OCI-LY1 (cell line): ENCODE results near the gene DFFB.

Experiments
- H2AFZ ChIP-seq: fragments of 200-600 bp; sonication (generic), shearing (Covaris generic); 2 replicates; pipeline ENCODE4 v1.6.0; 2014; ENCODE audit warnings: antibody characterized with exemption, mild to moderate bottlenecking, low read length
- H3F3A ChIP-seq: fragments of 200-600 bp; sonication (generic), shearing (Covaris generic); 2 replicates; pipeline ENCODE4 v1.6.0; 2014; ENCODE audit warnings: mild to moderate bottlenecking, antibody characterized with exemption, low read length, moderate library complexity; ENCODE audit not compliant: insufficient read depth
- H3K27ac ChIP-seq: fragments of 200-600 bp; sonication (generic); 2 replicates; pipeline ENCODE4 v1.5.1; 2014; ENCODE audit warnings: low read length, mixed run types, mild to moderate bottlenecking, low read depth; ENCODE audit not compliant: poor library complexity, severe bottlenecking
- H3K27me3 ChIP-seq: fragments of 200-600 bp; sonication (generic); 2 replicates; pipeline ENCODE4 v1.6.0; 2014; ENCODE audit warnings: antibody characterized with exemption, mild to moderate bottlenecking, low read length, moderate library complexity; ENCODE audit not compliant: insufficient read depth
- H3K36me3 ChIP-seq: fragments of 200-600 bp; sonication (generic); 2 replicates; pipeline ENCODE4 v1.6.1; 2014; ENCODE audit warnings: mild to moderate bottlenecking, antibody characterized with exemption, low read length, moderate library complexity, mixed read lengths; ENCODE audit not compliant: insufficient read depth
- H3K4me1 ChIP-seq: fragments of 200-600 bp; sonication (generic); 2 replicates; pipeline ENCODE4 v1.5.1; 2014; ENCODE audit warnings: mild to moderate bottlenecking, low read length, moderate library complexity; ENCODE audit not compliant: insufficient read depth, severe bottlenecking
- H3K4me2 ChIP-seq: fragments of 200-600 bp; sonication (generic), shearing (Covaris generic); 2 replicates; pipeline ENCODE4 v1.6.1; 2014; ENCODE audit warnings: low read length
- H3K4me3 ChIP-seq: fragments of 200-600 bp; sonication (generic); 2 replicates; pipeline ENCODE4 v1.5.1; 2014; ENCODE audit warnings: low read length, low read depth, mild to moderate bottlenecking, mixed read lengths; ENCODE audit not compliant: poor library complexity, severe bottlenecking
- H3K79me2 ChIP-seq: fragments of 200-600 bp; shearing (Covaris generic); 2 replicates; pipeline ENCODE4 v1.6.1; 2016; ENCODE audit warnings: mixed run types, low read length, mixed read lengths; ENCODE audit not compliant: insufficient read depth
- H3K9ac ChIP-seq: fragments of 200-600 bp; sonication (generic), shearing (Covaris generic); 2 replicates; pipeline ENCODE4 v1.6.1; 2014; ENCODE audit warnings: mild to moderate bottlenecking, low read length, mixed read lengths
- H3K9me2 ChIP-seq: fragments of 200-600 bp; sonication (generic), shearing (Covaris generic); 2 replicates; pipeline ENCODE4 v1.6.1; 2014; ENCODE audit warnings: low read depth, mild to moderate bottlenecking, low read length, mixed read lengths
- H3K9me3 ChIP-seq: fragments of 200-600 bp; shearing (Covaris generic); 2 replicates; pipeline ENCODE4 v1.6.1; 2014; ENCODE audit warnings: low read length, mixed read lengths
- H4K20me1 ChIP-seq: fragments of 200-600 bp; sonication (generic), shearing (Covaris generic); 2 replicates; pipeline ENCODE4 v1.6.0; 2016; ENCODE audit warnings: mild to moderate bottlenecking, low read length; ENCODE audit not compliant: insufficient read depth
- CTCF ChIP-seq: fragments of 200-600 bp; sonication (generic), shearing (Covaris generic); IDR thresholded peaks from 2 replicates; pipeline ENCODE4 v1.5.1; 2017; ENCODE audit warnings: mild to moderate bottlenecking, antibody characterized with exemption, low read length, moderate library complexity, mixed read lengths
- EZH2 ChIP-seq: fragments of 200-600 bp; sonication (generic), shearing (Covaris generic); IDR thresholded peaks from 2 replicates; pipeline ENCODE4 v1.8.0; 2017; ENCODE audit warnings: borderline replicate concordance, mixed run types, mild to moderate bottlenecking, antibody characterized with exemption, low read length, moderate library complexity, mixed read lengths

The DFFB gene

GRCh38 chr1:3863231-3863935 is 6.1 kb downstream of the DFFB start:
- peaks cover 19% of the 10 kb centered on the region for H3K4me1 ChIP-seq
- H4K20me1 ChIP-seq: no peaks in the 10 kb centered on the region
- H3K27ac ChIP-seq: no peak overlapping the region
- H3K27me3 ChIP-seq: no peaks in the 10 kb centered on the region
- H3K4me3 ChIP-seq: no peak overlapping the region
- no peak overlapping the region for H3K4me2 ChIP-seq
- H3F3A ChIP-seq: no peaks in the 10 kb centered on the region
- no peak overlapping the region for H3K9ac ChIP-seq
- TF ChIP-seq CTCF: no peak
- no peak for TF ChIP-seq EZH2
- peaks cover 6% of the 10 kb centered on the region; the same call in 1 of the 2 replicates for H3K79me2 ChIP-seq
- H3K9me2 ChIP-seq: no peaks in the 10 kb centered on the region
- H3K36me3 ChIP-seq: peaks cover 53% of the 10 kb centered on the region
- no peaks in the 10 kb centered on the region for H3K9me3 ChIP-seq
- H2AFZ ChIP-seq: no peak overlapping the region

- no peaks in the 10 kb centered on the region for H3K79me2 ChIP-seq
- H3K27me3 ChIP-seq: no peaks in the 10 kb centered on the region
- no peak overlapping the region for H3K4me2 ChIP-seq
- H2AFZ ChIP-seq: no peak overlapping the region
- TF ChIP-seq CTCF: no peak
- TF ChIP-seq EZH2: no peak
- H3K27ac ChIP-seq: no peak overlapping the region
- H3K9ac ChIP-seq: no peak overlapping the region
- peaks cover 59% of the 10 kb centered on the region for H3K36me3 ChIP-seq
- H3K9me2 ChIP-seq: no peaks in the 10 kb centered on the region
- no peak overlapping the region for H3K4me3 ChIP-seq
- peaks cover 7% of the 10 kb centered on the region for H3K4me1 ChIP-seq
- no peaks in the 10 kb centered on the region for H4K20me1 ChIP-seq
- H3K9me3 ChIP-seq: no peaks in the 10 kb centered on the region
- no peaks in the 10 kb centered on the region for H3F3A ChIP-seq
These were observed 7.6 kb downstream of the DFFB start for GRCh38 chr1:3864884-3865283.

- Histone ChIP-seq H3K79me2 (no peaks in the 10 kb centered on the region), H4K20me1 (no peaks in the 10 kb centered on the region), H3K4me2 (no peak overlapping the region), H3K9me3 (no peaks in the 10 kb centered on the region), H3K9me2 (no peaks in the 10 kb centered on the region), H3K36me3 (peaks cover 61% of the 10 kb centered on the region), H3K4me1 (peaks cover 7% of the 10 kb centered on the region), H3F3A (no peaks in the 10 kb centered on the region), H2AFZ (no peak overlapping the region), H3K4me3 (no peak overlapping the region), H3K27me3 (no peaks in the 10 kb centered on the region), H3K9ac (no peak overlapping the region), H3K27ac (no peak overlapping the region)
- TF ChIP-seq EZH2: no peak
- no peak for TF ChIP-seq CTCF
These were observed 8.4 kb downstream of the DFFB start for GRCh38 chr1:3865606-3866160.
